Activated T-cell treated with anti-CD3 and anti-CD28 coated beads, Interleukin-2, amount 50 U/mL, for 24 hours (primary cell): ENCODE measurements around the gene RAB3C.

Experiments used
- DNase-seq: peaks from one replicate; pipeline ENCODE4 v3.0.0-alpha.2; 2020
- H3K27ac Mint-ChIP-seq: 2 replicates; pipeline ENCODE4 v1.8.0; 2020; ENCODE audit warnings: mild to moderate bottlenecking, mixed read lengths
- H3K27me3 Mint-ChIP-seq: 2 replicates; pipeline ENCODE4 v1.8.0; 2020; ENCODE audit warnings: mixed read lengths
- H3K36me3 Mint-ChIP-seq: 2 replicates; pipeline ENCODE4 v1.8.0; 2020; ENCODE audit warnings: low read depth, mixed read lengths
- H3K4me1 Mint-ChIP-seq: 2 replicates; pipeline ENCODE4 v1.8.0; 2020; ENCODE audit warnings: low read depth, mixed read lengths
- H3K4me3 Mint-ChIP-seq: 2 replicates; pipeline ENCODE4 v1.8.0; 2020; ENCODE audit warnings: mild to moderate bottlenecking, moderate library complexity, mixed read lengths
- H3K9me3 Mint-ChIP-seq: 2 replicates; pipeline ENCODE4 v1.8.0; 2020; ENCODE audit warnings: mixed read lengths

The RAB3C gene

DNA sequence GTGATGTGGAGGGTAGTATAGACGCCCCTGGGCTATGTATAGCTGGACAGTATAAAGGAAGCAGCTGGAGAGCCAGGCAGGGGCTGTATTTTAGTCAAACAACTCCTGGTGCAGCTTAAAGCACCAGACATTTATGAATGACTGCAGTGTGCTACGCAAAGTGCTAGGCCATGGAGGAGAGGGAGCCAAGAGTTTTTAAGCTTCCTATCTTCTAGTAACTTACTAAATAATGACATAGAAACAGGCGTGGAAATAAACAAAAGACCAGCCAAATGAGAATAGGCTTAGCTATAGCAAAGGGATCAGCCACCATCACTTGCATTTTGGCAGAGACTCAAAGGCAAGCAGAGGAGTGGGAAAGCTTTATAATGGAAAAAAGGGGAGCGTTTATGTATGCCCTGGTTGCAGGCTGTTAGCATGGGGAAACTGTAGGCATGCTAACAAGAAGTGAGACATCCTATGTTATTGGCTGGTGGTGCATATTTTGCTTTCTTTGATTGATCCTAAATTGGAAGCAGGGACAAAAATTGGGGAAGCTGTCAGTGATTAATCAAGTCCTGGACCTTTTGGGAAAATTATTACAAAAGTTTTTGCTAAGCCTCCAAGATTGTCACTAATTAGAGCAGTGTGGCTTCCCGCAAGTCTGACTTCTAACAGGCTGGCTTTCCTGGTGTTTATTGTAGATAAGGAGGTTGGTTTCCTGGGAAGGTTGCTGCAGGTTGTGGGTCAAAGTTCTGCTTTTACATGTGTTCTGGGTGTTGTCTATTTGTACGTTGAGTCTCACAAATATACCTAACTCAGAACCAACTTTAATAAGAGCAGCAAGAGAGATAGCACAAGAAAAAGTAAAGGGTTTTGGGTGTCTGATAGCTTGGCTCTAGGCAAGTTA lies 46.6 kb downstream of the RAB3C start:
- Mint-ChIP-seq H3K27ac (no peak overlapping the region), H3K4me1 (no peaks in the 10 kb centered on the region), H3K4me3 (no peak overlapping the region), H3K36me3 (no peaks in the 10 kb centered on the region), H3K9me3 (no peaks in the 10 kb centered on the region), H3K27me3 (no peaks in the 10 kb centered on the region)
- no peak for DNase-seq

DNA sequence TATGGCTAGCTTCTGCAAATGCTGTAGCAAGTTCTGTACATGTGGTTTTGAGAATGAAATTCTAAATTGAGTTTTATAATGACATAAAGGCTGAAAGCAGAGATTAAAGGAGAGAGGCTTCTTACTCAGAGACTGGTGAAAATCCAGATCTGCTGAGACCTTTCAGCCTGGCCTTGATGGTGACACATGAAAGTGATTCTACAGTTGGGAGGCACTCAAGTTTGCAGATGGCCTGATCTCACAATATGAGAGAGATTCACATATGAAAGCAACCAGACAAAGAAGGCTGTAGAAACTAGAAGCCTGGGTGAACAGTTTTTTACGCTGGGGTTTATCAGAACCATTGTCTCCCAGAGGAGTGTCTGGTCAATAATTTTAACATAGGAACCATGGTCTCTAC lies 49.0 kb downstream of the RAB3C start:
- Mint-ChIP-seq H3K27ac (no peak overlapping the region), H3K36me3 (no peaks in the 10 kb centered on the region), H3K9me3 (no peaks in the 10 kb centered on the region), H3K4me1 (no peaks in the 10 kb centered on the region), H3K4me3 (no peak overlapping the region), H3K27me3 (no peaks in the 10 kb centered on the region)
- DNase-seq, result no peak

- no peak overlapping the region for H3K4me3 Mint-ChIP-seq
- no peak overlapping the region for H3K27ac Mint-ChIP-seq
- no peaks in the 10 kb centered on the region for H3K9me3 Mint-ChIP-seq
- peaks cover 3% of the 10 kb centered on the region for H3K27me3 Mint-ChIP-seq
- no peak for DNase-seq
- no peaks in the 10 kb centered on the region for H3K36me3 Mint-ChIP-seq
- H3K4me1 Mint-ChIP-seq, result no peaks in the 10 kb centered on the region
These were observed 52.5 kb downstream of the RAB3C start for GRCh38 chr5:58635416-58635815.

DNA sequence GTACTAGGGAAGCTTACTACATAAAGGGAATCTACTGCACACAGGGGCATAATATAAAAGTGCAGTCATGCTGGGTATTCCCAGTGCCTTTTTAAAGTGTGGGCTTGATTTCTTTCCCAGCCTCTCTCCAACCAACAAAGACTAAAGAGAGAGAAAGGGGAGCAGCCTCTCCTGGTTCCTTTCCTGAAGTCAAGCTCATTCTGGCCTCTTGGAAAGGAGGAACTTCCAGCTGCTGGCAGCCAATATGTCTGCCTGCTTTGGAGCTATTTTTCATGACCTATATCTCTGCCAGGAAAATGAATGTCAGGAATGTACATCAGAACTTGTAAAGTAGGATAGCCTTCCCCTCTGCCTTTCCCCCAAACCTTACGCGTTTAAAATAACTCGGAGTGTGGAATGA lies 57.1 kb downstream of the RAB3C start:
- H3K27ac Mint-ChIP-seq, result no peak overlapping the region
- H3K4me3 Mint-ChIP-seq, result no peak overlapping the region
- peaks cover 5% of the 10 kb centered on the region for H3K27me3 Mint-ChIP-seq
- H3K9me3 Mint-ChIP-seq, result no peaks in the 10 kb centered on the region
- H3K36me3 Mint-ChIP-seq, result no peaks in the 10 kb centered on the region
- no peaks in the 10 kb centered on the region for H3K4me1 Mint-ChIP-seq
- DNase-seq, result no peak

DNA sequence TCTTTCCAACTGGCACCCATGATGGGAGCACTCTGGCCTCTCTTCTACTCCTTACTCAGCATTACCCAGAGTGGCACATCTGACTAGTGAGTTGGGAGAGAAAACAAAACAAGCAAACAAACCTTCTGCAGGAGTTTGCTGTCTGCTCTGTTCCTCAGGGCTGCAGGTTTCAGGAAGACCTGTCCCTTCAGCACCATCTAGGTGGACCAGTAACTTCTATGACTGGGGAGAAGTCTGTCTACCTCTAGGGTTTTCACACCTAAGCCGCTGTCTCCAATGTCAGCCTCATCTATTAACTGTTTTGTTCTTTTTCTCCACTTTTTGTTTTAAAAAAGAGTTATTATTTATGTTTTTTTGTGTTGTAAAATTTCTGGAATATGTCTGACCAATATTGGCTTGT lies 58.7 kb downstream of the RAB3C start:
- H3K36me3 Mint-ChIP-seq, result no peaks in the 10 kb centered on the region
- no peaks in the 10 kb centered on the region for H3K9me3 Mint-ChIP-seq
- no peak overlapping the region for H3K27ac Mint-ChIP-seq
- peaks cover 5% of the 10 kb centered on the region for H3K27me3 Mint-ChIP-seq
- H3K4me1 Mint-ChIP-seq, result no peaks in the 10 kb centered on the region
- no peak overlapping the region for H3K4me3 Mint-ChIP-seq
- no peak for DNase-seq

GRCh38 chr5:58648846-58649245 lies 66.0 kb downstream of the RAB3C start:
- no peaks in the 10 kb centered on the region for H3K9me3 Mint-ChIP-seq
- no peaks in the 10 kb centered on the region for H3K4me1 Mint-ChIP-seq
- H3K27ac Mint-ChIP-seq, result no peak overlapping the region
- H3K4me3 Mint-ChIP-seq, result no peak overlapping the region
- H3K36me3 Mint-ChIP-seq, result no peaks in the 10 kb centered on the region
- peaks cover 2% of the 10 kb centered on the region for H3K27me3 Mint-ChIP-seq
- no peak for DNase-seq

DNA sequence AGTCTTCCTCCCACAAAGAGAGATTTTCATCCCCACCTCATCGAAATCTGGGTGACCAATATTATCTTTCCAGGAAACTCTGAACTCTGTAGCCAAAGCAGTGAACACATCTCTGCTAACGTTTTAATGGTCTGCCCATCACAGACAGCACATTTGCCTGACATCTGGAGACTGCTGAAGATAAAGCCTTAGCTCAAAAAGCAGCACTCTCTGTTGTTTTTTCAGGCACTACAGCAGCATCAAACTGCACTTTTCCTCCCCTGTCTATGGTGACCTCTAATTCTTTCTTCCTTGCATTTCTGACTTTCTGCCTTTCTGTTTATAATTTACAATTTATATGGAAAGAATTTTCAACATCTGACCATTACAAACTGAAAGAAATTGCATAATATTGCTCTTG lies 66.8 kb downstream of the RAB3C start:
- Mint-ChIP-seq H3K27me3 (no peaks in the 10 kb centered on the region), H3K36me3 (no peaks in the 10 kb centered on the region), H3K4me3 (no peak overlapping the region), H3K9me3 (no peaks in the 10 kb centered on the region), H3K27ac (no peak overlapping the region), H3K4me1 (no peaks in the 10 kb centered on the region)
- DNase-seq, result no peak

DNA sequence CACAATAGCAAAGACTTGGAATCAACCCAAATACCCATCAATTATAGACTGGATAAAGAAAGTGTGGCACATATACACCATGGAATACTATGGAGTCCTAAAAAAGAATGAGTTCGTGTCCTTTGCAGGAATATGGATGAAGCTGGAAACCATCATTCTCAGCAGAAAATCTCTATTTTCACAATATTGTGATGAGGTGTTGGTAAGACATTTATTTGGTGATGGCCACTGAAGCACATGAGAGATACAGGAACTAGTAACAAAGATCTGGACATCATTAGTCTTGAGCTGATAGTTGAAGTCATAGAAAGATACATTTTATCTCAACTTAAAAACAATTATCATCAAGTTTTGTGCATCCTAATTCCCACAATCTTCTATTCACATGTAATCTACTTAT lies 70.6 kb downstream of the RAB3C start:
- Mint-ChIP-seq H3K4me1 (no peaks in the 10 kb centered on the region), H3K27ac (no peak overlapping the region), H3K27me3 (no peaks in the 10 kb centered on the region), H3K36me3 (no peaks in the 10 kb centered on the region), H3K4me3 (no peak overlapping the region), H3K9me3 (no peaks in the 10 kb centered on the region)
- no peak for DNase-seq

GRCh38 chr5:58666141-58666540 lies 83.3 kb downstream of the RAB3C start:
- no peak overlapping the region for H3K4me3 Mint-ChIP-seq
- no peak overlapping the region for H3K27ac Mint-ChIP-seq
- no peaks in the 10 kb centered on the region for H3K36me3 Mint-ChIP-seq
- H3K9me3 Mint-ChIP-seq, result no peaks in the 10 kb centered on the region
- no peak for DNase-seq
- no peaks in the 10 kb centered on the region for H3K27me3 Mint-ChIP-seq
- H3K4me1 Mint-ChIP-seq, result no peaks in the 10 kb centered on the region

- H3K36me3 Mint-ChIP-seq, result no peaks in the 10 kb centered on the region
- no peaks in the 10 kb centered on the region for H3K9me3 Mint-ChIP-seq
- H3K4me3 Mint-ChIP-seq, result no peak overlapping the region
- no peaks in the 10 kb centered on the region for H3K4me1 Mint-ChIP-seq
- H3K27me3 Mint-ChIP-seq, result no peaks in the 10 kb centered on the region
- no peak overlapping the region for H3K27ac Mint-ChIP-seq
- no peak for DNase-seq
These were observed 84.0 kb downstream of the RAB3C start for GRCh38 chr5:58666598-58667581.

DNA sequence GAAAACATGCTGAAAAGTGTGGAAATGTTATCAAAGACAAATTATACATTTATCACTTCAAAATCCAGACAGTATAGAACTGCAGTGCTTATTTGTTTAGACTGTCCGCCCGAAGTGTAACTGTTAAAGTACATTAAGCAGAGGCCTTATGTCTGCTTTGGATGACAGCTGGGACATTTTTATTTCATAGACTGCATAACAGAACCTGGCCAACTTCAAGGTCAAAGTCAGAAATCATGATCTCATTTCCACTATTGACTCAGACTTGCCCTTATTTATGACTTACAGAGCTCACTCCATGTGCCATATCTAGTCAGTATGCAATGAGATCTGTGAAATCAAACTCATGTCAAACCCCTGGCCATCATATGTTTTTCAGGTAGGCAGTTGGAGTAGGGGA lies 87.7 kb downstream of the RAB3C start:
- Mint-ChIP-seq H3K9me3 (no peaks in the 10 kb centered on the region), H3K36me3 (no peaks in the 10 kb centered on the region), H3K4me3 (no peak overlapping the region)

GRCh38 chr5:58671155-58671554 lies 88.3 kb downstream of the RAB3C start:
- H3K4me1 Mint-ChIP-seq, result no peaks in the 10 kb centered on the region
- no peak overlapping the region for H3K27ac Mint-ChIP-seq
- no peaks in the 10 kb centered on the region for H3K27me3 Mint-ChIP-seq
- H3K36me3 Mint-ChIP-seq, result no peaks in the 10 kb centered on the region
- no peak for DNase-seq
- H3K9me3 Mint-ChIP-seq, result no peaks in the 10 kb centered on the region
- H3K4me3 Mint-ChIP-seq, result no peak overlapping the region

More for the DNA sequence above, 87.7 kb downstream of the RAB3C start:
- DNase-seq, result no peak
- no peaks in the 10 kb centered on the region for H3K27me3 Mint-ChIP-seq
- H3K4me1 Mint-ChIP-seq, result no peaks in the 10 kb centered on the region
- no peak overlapping the region for H3K27ac Mint-ChIP-seq

DNA sequence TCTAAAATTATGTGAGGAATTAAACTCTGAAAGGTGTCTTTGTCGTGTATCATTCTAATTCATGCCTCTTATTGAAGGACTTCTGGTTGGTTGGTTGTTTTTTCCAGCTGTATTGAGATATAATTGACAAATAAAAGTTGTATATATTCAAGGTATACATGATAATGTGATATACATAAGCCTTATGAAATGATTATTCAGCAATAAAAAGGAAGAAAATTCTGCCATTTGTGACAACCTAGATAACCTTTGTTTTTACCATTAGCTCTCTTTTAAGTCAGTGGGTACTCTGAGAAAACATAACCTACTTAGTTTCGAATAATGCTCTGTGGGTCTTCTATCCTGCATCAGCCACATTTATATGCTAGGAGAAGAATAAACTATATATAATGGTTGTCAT lies 89.6 kb downstream of the RAB3C start:
- H3K27ac Mint-ChIP-seq, result no peak overlapping the region
- no peak overlapping the region for H3K4me3 Mint-ChIP-seq
- H3K27me3 Mint-ChIP-seq, result peaks cover 4% of the 10 kb centered on the region
- H3K36me3 Mint-ChIP-seq, result no peaks in the 10 kb centered on the region
- DNase-seq, result no peak
- no peaks in the 10 kb centered on the region for H3K9me3 Mint-ChIP-seq
- H3K4me1 Mint-ChIP-seq, result no peaks in the 10 kb centered on the region

DNA sequence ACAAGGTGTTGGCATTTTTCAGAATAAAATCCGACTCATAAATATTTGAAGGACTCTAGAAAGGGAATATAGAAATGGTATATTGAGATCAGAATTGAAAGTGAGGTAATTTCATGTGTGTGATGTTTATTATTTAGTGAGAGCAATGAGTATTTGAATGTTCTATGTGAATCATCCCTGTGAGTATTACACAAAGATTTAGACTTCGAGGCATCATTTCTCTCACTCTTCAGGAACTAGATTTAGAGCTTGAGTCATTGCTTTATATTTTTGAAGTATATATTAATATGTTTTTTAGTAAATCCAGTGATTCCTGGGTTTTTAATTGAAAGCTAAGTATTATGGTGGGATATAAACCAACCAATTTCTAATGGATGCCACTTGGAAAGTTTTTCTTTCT lies 91.2 kb downstream of the RAB3C start:
- no peak for DNase-seq
- no peak overlapping the region for H3K4me3 Mint-ChIP-seq
- no peak overlapping the region for H3K27ac Mint-ChIP-seq
- no peaks in the 10 kb centered on the region for H3K36me3 Mint-ChIP-seq
- H3K9me3 Mint-ChIP-seq, result no peaks in the 10 kb centered on the region
- H3K4me1 Mint-ChIP-seq, result no peaks in the 10 kb centered on the region
- peaks cover 6% of the 10 kb centered on the region for H3K27me3 Mint-ChIP-seq

- H3K36me3 Mint-ChIP-seq, result no peaks in the 10 kb centered on the region
- no peaks in the 10 kb centered on the region for H3K4me1 Mint-ChIP-seq
- no peak overlapping the region for H3K27ac Mint-ChIP-seq
- no peaks in the 10 kb centered on the region for H3K9me3 Mint-ChIP-seq
- H3K27me3 Mint-ChIP-seq, result peaks cover 10% of the 10 kb centered on the region
- DNase-seq, result no peak
- H3K4me3 Mint-ChIP-seq, result no peak overlapping the region
These were observed 91.8 kb downstream of the RAB3C start for GRCh38 chr5:58674711-58675110.
